ENCODE measurements around the gene NPLOC4. TPM values are rescaled to one million over a fixed set of nuclear protein-coding genes. Genes with fewer than 3 reads are reported as not detected.

The NPLOC4 gene
- total RNA-seq, 4 donors from 2014 or later, result 176 to 290 (median 263) TPM

DNA sequence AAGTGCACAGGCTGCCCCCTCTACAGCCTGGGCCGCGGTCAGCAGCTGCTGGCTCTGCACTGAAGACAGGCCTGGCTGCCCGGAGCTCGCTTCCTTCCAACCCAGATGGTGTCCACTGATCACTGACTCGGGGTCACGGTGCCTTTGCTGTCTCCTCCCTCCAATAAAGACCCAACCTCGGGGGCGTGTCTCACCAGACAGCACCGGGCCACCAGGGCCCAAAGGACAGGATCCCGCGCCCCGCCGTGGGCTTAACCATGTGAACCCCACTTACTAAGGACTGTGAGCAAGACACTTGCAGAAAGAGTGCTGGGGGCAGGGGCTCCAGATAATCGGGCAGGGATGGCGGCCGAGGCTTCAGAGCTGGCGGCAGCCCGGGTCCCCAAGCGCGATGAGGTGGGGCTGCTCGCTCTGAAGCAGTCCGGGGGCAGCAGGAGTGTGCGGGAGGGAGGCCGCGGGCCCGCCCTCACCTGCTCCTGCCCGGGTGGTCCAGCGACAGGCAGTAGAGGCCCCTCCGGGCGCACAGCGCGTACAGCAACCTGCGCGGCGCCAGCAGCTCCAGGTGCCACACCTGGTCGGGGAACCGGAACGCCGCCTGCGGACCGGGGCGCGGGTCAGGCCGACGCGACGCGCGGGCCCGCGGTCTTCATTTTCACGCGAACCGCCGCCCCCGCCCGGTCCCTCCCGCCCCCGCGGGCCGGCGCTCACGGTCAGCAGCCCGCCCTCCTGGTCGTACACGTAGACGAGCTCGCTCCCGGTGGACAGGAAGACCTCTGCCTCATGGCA is 85.3 kb downstream of the NPLOC4 start:
- Histone ChIP-seq H3K9me3 (no peaks in the 10 kb centered on the region), H3K27me3 (no peaks in the 10 kb centered on the region), H3K27ac (peak overlapping the region; percentile 90 to 92 (median 90)), H3K36me3 (peaks cover 0 to 32% of the 10 kb centered on the region in 2 donors), H3K4me3 (peak overlapping the region; percentile 86 to 92 (median 90)), H3K4me1 (peaks cover 20 to 36% of the 10 kb centered on the region in 2 donors)
- ATAC-seq (peak; percentile 1 to 11), DNase-seq (peak in 1 of 2 donors; percentile 37)
- intact Hi-C loops (cut with DNase I; ENCODE audit: low total_unique reads) (loop anchor here (5.0 kb wide), 1 partner anchor 39 kb away; the partner anchor contains the start of gene ACTG1), in situ Hi-C loops (cut with MboI; ENCODE audit: low sequenced_read_pairs in 4 of 4) (no loop called here)
- TF ChIP-seq CTCF (IDR thresholded peaks at IDR 0.05 in 4 of 5, conservative IDR thresholded peaks at IDR 0.05 in 1 of 5), result no peak
- TF ChIP-seq POLR2A (IDR thresholded peaks at IDR 0.05), result no peak

GRCh38 chr17:81550830-81551457 is 86.0 kb downstream of the NPLOC4 start:
- ATAC-seq, result no peak
- TF ChIP-seq POLR2A (IDR thresholded peaks at IDR 0.05) (no peak), CTCF (IDR thresholded peaks at IDR 0.05 in 4 of 5, conservative IDR thresholded peaks at IDR 0.05 in 1 of 5) (no peak)
- H3K4me3 ChIP-seq, result peak overlapping the region; percentile 86 to 92 (median 90)
- no peaks in the 10 kb centered on the region for H3K27me3 ChIP-seq
- intact Hi-C loops (cut with DNase I; ENCODE audit: low total_unique reads) (loop anchor here (5.0 kb wide), 1 partner anchor 39 kb away; the partner anchor contains the start of gene ACTG1), in situ Hi-C loops (cut with MboI; ENCODE audit: low sequenced_read_pairs in 4 of 4) (no loop called here)
- peak overlapping the region; percentile 90 to 92 (median 90) for H3K27ac ChIP-seq
- DNase-seq, result no peak
- peaks cover 0 to 39% of the 10 kb centered on the region in 2 donors for H3K36me3 ChIP-seq
- H3K9me3 ChIP-seq, result no peaks in the 10 kb centered on the region
- H3K4me1 ChIP-seq, result peaks cover 17 to 30% of the 10 kb centered on the region in 2 donors

DNA sequence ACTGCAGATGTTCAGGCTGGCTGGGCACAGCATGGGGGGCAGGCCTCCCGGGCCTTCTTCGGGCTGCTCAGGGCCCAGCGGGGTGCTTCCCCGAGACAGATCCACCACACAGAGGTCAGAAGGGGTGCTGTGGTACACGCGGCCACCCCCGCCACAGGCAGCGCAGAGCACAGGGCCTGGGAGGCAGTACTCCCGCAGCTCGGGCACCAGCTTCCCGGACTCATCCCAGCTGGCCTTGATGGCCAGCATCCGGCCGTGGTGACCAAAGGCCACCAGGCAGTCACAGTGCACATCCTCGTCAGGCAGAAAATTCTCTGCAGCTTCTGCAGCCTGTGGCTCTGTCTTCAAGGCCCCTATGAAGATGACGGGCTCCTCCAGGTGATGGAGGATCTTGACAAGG is 86.6 kb downstream of the NPLOC4 start:
- Histone ChIP-seq H3K9me3 (no peaks in the 10 kb centered on the region), H3K36me3 (peaks cover 0 to 45% of the 10 kb centered on the region in 2 donors), H3K27me3 (no peaks in the 10 kb centered on the region), H3K4me3 (no peak overlapping the region), H3K27ac (no peak overlapping the region), H3K4me1 (peaks cover 17 to 27% of the 10 kb centered on the region in 2 donors)
- ATAC-seq (no peak), DNase-seq (no peak)
- intact Hi-C loops (cut with DNase I; ENCODE audit: low total_unique reads), result loop anchor here (5.0 kb wide), 1 partner anchor 38 kb away; the partner anchor contains the start of gene ACTG1
- no peak for TF ChIP-seq CTCF (IDR thresholded peaks at IDR 0.05 in 4 of 5, conservative IDR thresholded peaks at IDR 0.05 in 1 of 5)
- TF ChIP-seq POLR2A (IDR thresholded peaks at IDR 0.05), result no peak
- in situ Hi-C loops (cut with MboI; ENCODE audit: low sequenced_read_pairs in 4 of 4), result no loop called here

DNA sequence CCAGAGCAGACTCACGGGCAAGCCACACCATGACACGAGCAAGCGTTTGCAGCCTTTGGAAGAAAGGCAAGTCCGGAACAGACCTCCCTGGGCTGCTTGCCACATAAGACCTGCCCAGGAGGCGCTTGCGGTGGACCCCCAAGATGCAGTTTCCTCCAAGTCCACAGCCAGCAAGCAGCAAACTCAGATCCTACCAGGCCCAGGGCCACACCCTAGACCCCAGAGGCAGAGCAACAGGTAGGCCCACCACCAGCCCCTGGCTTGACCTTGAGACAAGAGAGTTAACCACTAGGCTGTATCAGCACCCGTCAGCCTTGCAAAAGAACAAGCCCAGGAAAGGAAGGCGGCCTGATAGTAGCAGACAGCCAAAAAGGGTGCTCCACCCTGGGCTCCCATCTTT is 87.1 kb downstream of the NPLOC4 start:
- peaks cover 17 to 27% of the 10 kb centered on the region in 2 donors for H3K4me1 ChIP-seq
- intact Hi-C loops (cut with DNase I; ENCODE audit: low total_unique reads) (loop anchor here (5.0 kb wide), 1 partner anchor 38 kb away; the partner anchor contains the start of gene ACTG1), in situ Hi-C loops (cut with MboI; ENCODE audit: low sequenced_read_pairs in 4 of 4) (no loop called here)
- no peak for ATAC-seq
- no peak for DNase-seq
- no peak overlapping the region for H3K27ac ChIP-seq
- no peaks in the 10 kb centered on the region for H3K27me3 ChIP-seq
- TF ChIP-seq POLR2A (IDR thresholded peaks at IDR 0.05) (no peak), CTCF (IDR thresholded peaks at IDR 0.05 in 4 of 5, conservative IDR thresholded peaks at IDR 0.05 in 1 of 5) (no peak)
- peaks cover 0 to 50% of the 10 kb centered on the region in 2 donors for H3K36me3 ChIP-seq
- no peaks in the 10 kb centered on the region for H3K9me3 ChIP-seq
- H3K4me3 ChIP-seq, result no peak overlapping the region

Data from gastrocnemius medialis (tissue), 4 donors.